WTC11 (cell line): Measurements from ENCODE around the gene CHMP2B.

Experiments used
- FOXP1 ChIP-seq: sonication (generic); formaldehyde crosslinking; IDR thresholded peaks from 2 replicates; pipeline ENCODE4 v1.8.0; 2022; ENCODE audit warnings: missing genetic modification reagents, mild to moderate bottlenecking, moderate library complexity, borderline replicate concordance
- NFYB ChIP-seq: sonication (generic); formaldehyde crosslinking; conservative IDR thresholded peaks from 2 replicates; pipeline ENCODE4 v1.8.0; 2022; ENCODE audit warnings: low read depth, missing genetic modification reagents
- RELA ChIP-seq: sonication (generic); formaldehyde crosslinking; IDR thresholded peaks from 2 replicates; pipeline ENCODE4 v1.8.1; 2022; ENCODE audit warnings: missing genetic modification reagents, mild to moderate bottlenecking, borderline replicate concordance
- SP1 ChIP-seq: sonication (generic); formaldehyde crosslinking; conservative IDR thresholded peaks from 2 replicates; pipeline ENCODE4 v1.8.1; 2022; ENCODE audit warnings: missing genetic modification reagents
- ZNF138 ChIP-seq: sonication (generic); formaldehyde crosslinking; conservative IDR thresholded peaks from 2 replicates; pipeline ENCODE4 v1.8.1; 2022; ENCODE audit warnings: mild to moderate bottlenecking, moderate library complexity, missing genetic modification reagents
- ZNF263 ChIP-seq: sonication (generic); formaldehyde crosslinking; IDR thresholded peaks from 2 replicates; pipeline ENCODE4 v1.8.1; 2022; ENCODE audit warnings: low read depth, mild to moderate bottlenecking, moderate library complexity, missing genetic modification reagents
- TF ChIP-seq, protein P1 (sequence below): sonication (generic); formaldehyde crosslinking; IDR thresholded peaks from 2 replicates; pipeline ENCODE4 v1.8.1; 2023; ENCODE audit warnings: mild to moderate bottlenecking, missing genetic modification reagents, moderate library complexity
- TF ChIP-seq, protein P2 (sequence below): sonication (generic); formaldehyde crosslinking; IDR thresholded peaks from 2 replicates; pipeline ENCODE4 v1.8.0; 2022; ENCODE audit warnings: missing genetic modification reagents
- TF ChIP-seq, protein P3 (sequence below): sonication (generic); formaldehyde crosslinking; IDR thresholded peaks from 2 replicates; pipeline ENCODE4 v1.8.1; 2023; ENCODE audit warnings: mild to moderate bottlenecking, missing genetic modification reagents, borderline replicate concordance
- TF ChIP-seq, protein P4 (sequence below): sonication (generic); formaldehyde crosslinking; conservative IDR thresholded peaks from 2 replicates; pipeline ENCODE4 v1.8.1; 2022; ENCODE audit warnings: mild to moderate bottlenecking, missing genetic modification reagents
- TF ChIP-seq, protein P5 (sequence below): fragments of 200-600 bp; IDR thresholded peaks from 2 replicates; pipeline ENCODE4 v1.8.0; 2022; ENCODE audit warnings: antibody characterized with exemption
- TF ChIP-seq, protein P6 (sequence below): sonication (generic); formaldehyde crosslinking; conservative IDR thresholded peaks from 2 replicates; pipeline ENCODE4 v1.8.1; 2023; ENCODE audit warnings: mild to moderate bottlenecking, low read depth, missing genetic modification reagents, moderate library complexity
- TF ChIP-seq, protein P7 (sequence below): sonication (generic); formaldehyde crosslinking; IDR thresholded peaks from 2 replicates; pipeline ENCODE4 v1.8.1; 2022; ENCODE audit warnings: low read depth, missing genetic modification reagents, borderline replicate concordance
- TF ChIP-seq, protein P8 (sequence below): sonication (generic); formaldehyde crosslinking; IDR thresholded peaks from 2 replicates; pipeline ENCODE4 v1.8.1; 2022; ENCODE audit warnings: low read depth, mild to moderate bottlenecking, moderate library complexity, missing genetic modification reagents, borderline replicate concordance

DNA sequence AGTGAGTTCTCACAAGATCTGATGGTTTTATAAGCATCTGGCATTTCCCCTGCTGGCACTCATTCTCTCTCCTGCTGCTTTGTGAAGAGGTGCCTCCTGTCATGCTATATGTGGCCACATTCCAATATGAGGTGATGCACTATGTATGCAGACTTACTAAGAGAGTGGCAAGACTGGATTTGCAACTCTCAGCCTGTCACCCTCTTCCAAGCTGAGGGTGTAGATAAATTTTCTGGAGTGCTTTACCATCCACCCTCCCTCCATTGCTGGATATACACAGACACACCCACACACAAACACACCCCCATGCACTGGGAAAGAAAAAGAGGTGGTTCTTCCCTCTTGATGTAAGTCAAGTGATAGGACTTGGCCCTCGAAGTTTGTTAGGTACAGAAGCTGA lies 30.2 kb upstream of the CHMP2B start:
- TF ChIP-seq, protein P1, sequence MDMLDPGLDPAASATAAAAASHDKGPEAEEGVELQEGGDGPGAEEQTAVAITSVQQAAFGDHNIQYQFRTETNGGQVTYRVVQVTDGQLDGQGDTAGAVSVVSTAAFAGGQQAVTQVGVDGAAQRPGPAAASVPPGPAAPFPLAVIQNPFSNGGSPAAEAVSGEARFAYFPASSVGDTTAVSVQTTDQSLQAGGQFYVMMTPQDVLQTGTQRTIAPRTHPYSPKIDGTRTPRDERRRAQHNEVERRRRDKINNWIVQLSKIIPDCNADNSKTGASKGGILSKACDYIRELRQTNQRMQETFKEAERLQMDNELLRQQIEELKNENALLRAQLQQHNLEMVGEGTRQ (CRISPR knock-in tag): no peak
- TF ChIP-seq ZNF138 (CRISPR knock-in tag): no peak
- no peak for TF ChIP-seq NFYB (CRISPR knock-in tag)
- no peak for TF ChIP-seq ZNF263 (CRISPR knock-in tag)
- TF ChIP-seq, protein P2, sequence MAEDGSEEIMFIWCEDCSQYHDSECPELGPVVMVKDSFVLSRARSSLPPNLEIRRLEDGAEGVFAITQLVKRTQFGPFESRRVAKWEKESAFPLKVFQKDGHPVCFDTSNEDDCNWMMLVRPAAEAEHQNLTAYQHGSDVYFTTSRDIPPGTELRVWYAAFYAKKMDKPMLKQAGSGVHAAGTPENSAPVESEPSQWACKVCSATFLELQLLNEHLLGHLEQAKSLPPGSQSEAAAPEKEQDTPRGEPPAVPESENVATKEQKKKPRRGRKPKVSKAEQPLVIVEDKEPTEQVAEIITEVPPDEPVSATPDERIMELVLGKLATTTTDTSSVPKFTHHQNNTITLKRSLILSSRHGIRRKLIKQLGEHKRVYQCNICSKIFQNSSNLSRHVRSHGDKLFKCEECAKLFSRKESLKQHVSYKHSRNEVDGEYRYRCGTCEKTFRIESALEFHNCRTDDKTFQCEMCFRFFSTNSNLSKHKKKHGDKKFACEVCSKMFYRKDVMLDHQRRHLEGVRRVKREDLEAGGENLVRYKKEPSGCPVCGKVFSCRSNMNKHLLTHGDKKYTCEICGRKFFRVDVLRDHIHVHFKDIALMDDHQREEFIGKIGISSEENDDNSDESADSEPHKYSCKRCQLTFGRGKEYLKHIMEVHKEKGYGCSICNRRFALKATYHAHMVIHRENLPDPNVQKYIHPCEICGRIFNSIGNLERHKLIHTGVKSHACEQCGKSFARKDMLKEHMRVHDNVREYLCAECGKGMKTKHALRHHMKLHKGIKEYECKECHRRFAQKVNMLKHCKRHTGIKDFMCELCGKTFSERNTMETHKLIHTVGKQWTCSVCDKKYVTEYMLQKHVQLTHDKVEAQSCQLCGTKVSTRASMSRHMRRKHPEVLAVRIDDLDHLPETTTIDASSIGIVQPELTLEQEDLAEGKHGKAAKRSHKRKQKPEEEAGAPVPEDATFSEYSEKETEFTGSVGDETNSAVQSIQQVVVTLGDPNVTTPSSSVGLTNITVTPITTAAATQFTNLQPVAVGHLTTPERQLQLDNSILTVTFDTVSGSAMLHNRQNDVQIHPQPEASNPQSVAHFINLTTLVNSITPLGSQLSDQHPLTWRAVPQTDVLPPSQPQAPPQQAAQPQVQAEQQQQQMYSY: no peak
- TF ChIP-seq, protein P3, sequence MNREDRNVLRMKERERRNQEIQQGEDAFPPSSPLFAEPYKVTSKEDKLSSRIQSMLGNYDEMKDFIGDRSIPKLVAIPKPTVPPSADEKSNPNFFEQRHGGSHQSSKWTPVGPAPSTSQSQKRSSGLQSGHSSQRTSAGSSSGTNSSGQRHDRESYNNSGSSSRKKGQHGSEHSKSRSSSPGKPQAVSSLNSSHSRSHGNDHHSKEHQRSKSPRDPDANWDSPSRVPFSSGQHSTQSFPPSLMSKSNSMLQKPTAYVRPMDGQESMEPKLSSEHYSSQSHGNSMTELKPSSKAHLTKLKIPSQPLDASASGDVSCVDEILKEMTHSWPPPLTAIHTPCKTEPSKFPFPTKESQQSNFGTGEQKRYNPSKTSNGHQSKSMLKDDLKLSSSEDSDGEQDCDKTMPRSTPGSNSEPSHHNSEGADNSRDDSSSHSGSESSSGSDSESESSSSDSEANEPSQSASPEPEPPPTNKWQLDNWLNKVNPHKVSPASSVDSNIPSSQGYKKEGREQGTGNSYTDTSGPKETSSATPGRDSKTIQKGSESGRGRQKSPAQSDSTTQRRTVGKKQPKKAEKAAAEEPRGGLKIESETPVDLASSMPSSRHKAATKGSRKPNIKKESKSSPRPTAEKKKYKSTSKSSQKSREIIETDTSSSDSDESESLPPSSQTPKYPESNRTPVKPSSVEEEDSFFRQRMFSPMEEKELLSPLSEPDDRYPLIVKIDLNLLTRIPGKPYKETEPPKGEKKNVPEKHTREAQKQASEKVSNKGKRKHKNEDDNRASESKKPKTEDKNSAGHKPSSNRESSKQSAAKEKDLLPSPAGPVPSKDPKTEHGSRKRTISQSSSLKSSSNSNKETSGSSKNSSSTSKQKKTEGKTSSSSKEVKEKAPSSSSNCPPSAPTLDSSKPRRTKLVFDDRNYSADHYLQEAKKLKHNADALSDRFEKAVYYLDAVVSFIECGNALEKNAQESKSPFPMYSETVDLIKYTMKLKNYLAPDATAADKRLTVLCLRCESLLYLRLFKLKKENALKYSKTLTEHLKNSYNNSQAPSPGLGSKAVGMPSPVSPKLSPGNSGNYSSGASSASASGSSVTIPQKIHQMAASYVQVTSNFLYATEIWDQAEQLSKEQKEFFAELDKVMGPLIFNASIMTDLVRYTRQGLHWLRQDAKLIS (CRISPR knock-in tag): no peak
- TF ChIP-seq, protein P4, sequence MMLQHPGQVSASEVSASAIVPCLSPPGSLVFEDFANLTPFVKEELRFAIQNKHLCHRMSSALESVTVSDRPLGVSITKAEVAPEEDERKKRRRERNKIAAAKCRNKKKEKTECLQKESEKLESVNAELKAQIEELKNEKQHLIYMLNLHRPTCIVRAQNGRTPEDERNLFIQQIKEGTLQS (CRISPR knock-in tag): no peak
- TF ChIP-seq, protein P5, sequence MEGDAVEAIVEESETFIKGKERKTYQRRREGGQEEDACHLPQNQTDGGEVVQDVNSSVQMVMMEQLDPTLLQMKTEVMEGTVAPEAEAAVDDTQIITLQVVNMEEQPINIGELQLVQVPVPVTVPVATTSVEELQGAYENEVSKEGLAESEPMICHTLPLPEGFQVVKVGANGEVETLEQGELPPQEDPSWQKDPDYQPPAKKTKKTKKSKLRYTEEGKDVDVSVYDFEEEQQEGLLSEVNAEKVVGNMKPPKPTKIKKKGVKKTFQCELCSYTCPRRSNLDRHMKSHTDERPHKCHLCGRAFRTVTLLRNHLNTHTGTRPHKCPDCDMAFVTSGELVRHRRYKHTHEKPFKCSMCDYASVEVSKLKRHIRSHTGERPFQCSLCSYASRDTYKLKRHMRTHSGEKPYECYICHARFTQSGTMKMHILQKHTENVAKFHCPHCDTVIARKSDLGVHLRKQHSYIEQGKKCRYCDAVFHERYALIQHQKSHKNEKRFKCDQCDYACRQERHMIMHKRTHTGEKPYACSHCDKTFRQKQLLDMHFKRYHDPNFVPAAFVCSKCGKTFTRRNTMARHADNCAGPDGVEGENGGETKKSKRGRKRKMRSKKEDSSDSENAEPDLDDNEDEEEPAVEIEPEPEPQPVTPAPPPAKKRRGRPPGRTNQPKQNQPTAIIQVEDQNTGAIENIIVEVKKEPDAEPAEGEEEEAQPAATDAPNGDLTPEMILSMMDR: no peak
- no peak for TF ChIP-seq FOXP1
- TF ChIP-seq, protein P6, sequence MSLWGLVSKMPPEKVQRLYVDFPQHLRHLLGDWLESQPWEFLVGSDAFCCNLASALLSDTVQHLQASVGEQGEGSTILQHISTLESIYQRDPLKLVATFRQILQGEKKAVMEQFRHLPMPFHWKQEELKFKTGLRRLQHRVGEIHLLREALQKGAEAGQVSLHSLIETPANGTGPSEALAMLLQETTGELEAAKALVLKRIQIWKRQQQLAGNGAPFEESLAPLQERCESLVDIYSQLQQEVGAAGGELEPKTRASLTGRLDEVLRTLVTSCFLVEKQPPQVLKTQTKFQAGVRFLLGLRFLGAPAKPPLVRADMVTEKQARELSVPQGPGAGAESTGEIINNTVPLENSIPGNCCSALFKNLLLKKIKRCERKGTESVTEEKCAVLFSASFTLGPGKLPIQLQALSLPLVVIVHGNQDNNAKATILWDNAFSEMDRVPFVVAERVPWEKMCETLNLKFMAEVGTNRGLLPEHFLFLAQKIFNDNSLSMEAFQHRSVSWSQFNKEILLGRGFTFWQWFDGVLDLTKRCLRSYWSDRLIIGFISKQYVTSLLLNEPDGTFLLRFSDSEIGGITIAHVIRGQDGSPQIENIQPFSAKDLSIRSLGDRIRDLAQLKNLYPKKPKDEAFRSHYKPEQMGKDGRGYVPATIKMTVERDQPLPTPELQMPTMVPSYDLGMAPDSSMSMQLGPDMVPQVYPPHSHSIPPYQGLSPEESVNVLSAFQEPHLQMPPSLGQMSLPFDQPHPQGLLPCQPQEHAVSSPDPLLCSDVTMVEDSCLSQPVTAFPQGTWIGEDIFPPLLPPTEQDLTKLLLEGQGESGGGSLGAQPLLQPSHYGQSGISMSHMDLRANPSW (CRISPR knock-in tag): no peak
- TF ChIP-seq, protein P7, sequence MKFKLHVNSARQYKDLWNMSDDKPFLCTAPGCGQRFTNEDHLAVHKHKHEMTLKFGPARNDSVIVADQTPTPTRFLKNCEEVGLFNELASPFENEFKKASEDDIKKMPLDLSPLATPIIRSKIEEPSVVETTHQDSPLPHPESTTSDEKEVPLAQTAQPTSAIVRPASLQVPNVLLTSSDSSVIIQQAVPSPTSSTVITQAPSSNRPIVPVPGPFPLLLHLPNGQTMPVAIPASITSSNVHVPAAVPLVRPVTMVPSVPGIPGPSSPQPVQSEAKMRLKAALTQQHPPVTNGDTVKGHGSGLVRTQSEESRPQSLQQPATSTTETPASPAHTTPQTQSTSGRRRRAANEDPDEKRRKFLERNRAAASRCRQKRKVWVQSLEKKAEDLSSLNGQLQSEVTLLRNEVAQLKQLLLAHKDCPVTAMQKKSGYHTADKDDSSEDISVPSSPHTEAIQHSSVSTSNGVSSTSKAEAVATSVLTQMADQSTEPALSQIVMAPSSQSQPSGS (CRISPR knock-in tag): no peak
- TF ChIP-seq RELA (CRISPR knock-in tag): no peak
- TF ChIP-seq, protein P8, sequence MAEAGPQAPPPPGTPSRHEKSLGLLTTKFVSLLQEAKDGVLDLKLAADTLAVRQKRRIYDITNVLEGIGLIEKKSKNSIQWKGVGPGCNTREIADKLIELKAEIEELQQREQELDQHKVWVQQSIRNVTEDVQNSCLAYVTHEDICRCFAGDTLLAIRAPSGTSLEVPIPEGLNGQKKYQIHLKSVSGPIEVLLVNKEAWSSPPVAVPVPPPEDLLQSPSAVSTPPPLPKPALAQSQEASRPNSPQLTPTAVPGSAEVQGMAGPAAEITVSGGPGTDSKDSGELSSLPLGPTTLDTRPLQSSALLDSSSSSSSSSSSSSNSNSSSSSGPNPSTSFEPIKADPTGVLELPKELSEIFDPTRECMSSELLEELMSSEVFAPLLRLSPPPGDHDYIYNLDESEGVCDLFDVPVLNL (CRISPR knock-in tag): no peak
- no peak for TF ChIP-seq SP1 (CRISPR knock-in tag)
